D721Med (cell line): ENCODE measurements around the gene PCBP4.

ENCODE experiments used
- DNase-seq: peaks from one replicate; pipeline ENCODE4 v3.0.0; 2011; ENCODE audit warnings: low spot score; ENCODE audit not compliant: insufficient read length
- FAIRE-seq: peaks from 2 replicates; lab custom pipeline; 2011; peaks lifted over from hg19 to GRCh38; lab: Jason Lieb, UNC
- TF ChIP-seq, protein P1 (sequence below): IDR thresholded peaks from 2 replicates; pipeline ENCODE4 v1.5.1; 2012; ENCODE audit warnings: mild to moderate bottlenecking, control low read depth; ENCODE audit not compliant: insufficient read depth; ENCODE audit errors: missing control alignments

PCBP4 gene

DNA sequence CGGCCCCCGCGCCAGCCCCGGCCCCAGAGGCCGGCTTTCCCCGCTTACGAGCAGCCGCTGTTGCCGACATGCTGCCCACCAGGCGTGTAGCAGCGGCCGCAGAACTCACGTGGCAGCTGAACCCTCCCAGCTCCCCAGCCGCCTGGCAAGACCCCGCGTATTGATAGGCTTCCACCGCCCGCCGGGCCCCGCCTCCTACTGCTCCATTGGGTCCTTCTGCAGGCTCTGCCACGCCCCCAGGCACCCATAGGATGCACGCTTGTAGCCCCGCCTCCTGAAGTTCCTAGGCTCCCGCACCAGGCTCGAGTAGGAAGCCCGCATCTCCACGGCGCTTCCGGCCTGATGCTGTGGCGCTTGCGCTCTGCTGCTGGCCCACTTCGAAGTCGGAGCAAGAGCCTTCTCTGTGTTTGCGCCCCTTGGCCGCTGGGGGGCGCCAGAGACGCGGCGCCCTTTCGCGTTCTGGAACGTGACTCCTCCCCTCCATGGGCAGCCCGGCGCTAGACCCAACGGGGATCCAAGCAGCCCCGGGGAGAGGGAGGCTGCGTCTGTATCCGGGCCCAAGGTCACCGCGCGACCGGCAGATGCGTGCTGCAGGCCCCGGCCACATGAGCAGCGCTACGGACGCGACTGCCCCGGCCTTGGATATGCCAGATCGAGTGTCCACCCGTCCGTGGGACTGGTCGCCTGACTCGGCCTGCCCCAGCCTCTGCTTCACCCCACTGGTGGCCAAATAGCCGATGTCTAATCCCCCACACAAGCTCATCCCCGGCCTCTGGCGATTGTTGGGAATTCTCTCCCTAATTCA lies 25.3 kb downstream of the PCBP4 start, which contains the start of the genes PARP3 and RRP9:
Gene PARP3 (plus strand): TSS at position 566 of the 805 bp plus-strand sequence. CDS start 993 bp downstream, outside the sequence.
Gene RRP9 (minus strand): TSS at position 107 of the 805 bp plus-strand sequence. CDS start 37 bp downstream, at position 70.
- TF ChIP-seq, protein P1, sequence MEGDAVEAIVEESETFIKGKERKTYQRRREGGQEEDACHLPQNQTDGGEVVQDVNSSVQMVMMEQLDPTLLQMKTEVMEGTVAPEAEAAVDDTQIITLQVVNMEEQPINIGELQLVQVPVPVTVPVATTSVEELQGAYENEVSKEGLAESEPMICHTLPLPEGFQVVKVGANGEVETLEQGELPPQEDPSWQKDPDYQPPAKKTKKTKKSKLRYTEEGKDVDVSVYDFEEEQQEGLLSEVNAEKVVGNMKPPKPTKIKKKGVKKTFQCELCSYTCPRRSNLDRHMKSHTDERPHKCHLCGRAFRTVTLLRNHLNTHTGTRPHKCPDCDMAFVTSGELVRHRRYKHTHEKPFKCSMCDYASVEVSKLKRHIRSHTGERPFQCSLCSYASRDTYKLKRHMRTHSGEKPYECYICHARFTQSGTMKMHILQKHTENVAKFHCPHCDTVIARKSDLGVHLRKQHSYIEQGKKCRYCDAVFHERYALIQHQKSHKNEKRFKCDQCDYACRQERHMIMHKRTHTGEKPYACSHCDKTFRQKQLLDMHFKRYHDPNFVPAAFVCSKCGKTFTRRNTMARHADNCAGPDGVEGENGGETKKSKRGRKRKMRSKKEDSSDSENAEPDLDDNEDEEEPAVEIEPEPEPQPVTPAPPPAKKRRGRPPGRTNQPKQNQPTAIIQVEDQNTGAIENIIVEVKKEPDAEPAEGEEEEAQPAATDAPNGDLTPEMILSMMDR: peak; percentile 94
- DNase-seq (peak; percentile 100), FAIRE-seq (no peak)

DNA sequence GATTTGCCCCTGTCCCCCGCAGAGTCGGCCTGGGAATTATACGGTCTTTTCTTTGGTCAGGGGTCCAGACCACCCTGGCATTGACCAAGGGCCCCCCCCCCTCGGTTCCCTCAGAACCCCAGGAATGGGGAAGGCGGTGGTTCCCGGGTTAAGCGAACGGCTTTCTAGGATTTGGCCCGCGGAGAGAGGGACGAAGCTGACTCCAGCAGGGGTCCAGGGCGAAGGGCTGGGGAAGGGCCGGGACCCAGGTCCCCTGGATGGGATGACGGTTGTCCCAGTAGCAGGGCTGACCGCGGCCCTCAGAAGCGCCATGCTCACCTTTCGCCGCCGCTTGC lies 25.8 kb downstream of the PCBP4 start:
- TF ChIP-seq, protein P1: no peak
- no peak for FAIRE-seq
- no peak for DNase-seq

DNA sequence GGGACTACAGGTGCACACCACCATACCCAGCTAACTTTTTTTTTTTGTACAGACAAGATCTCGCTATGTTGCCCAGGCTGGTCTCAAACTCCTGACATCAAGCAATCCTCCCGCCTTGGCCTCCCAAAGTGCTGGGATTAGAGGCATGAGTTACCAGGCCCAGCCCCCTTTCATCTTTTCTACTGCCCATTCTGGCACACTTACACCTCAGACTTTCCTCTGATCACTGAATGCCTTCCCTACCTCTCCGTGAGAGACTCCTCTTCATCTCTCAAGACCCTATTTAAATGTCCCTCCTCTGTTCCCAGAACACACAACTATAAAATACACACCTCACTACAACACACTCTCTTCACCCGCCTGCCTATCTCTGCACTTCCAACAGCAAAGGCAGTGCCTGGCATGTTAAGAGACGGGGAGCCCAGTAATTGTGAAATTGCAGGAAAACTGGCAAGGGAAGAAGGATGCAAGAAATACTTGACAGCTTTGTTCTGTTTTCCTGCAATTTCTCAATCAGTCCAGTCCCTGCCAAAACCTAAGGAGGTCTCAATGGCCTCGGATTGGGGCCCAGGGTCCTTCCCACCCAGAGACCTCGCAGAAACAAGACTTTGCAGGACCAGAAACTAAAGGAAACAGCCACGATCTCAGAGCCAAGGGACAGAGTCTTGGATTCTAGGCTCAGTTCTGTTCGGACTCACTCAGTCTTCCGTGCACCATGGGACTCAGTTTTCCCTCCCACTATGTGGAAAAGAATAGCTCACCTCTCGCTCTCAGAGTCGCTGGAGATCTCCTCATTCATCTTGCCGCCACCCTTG lies 26.4 kb downstream of the PCBP4 start:
- DNase-seq (no peak), FAIRE-seq (no peak)

DNA sequence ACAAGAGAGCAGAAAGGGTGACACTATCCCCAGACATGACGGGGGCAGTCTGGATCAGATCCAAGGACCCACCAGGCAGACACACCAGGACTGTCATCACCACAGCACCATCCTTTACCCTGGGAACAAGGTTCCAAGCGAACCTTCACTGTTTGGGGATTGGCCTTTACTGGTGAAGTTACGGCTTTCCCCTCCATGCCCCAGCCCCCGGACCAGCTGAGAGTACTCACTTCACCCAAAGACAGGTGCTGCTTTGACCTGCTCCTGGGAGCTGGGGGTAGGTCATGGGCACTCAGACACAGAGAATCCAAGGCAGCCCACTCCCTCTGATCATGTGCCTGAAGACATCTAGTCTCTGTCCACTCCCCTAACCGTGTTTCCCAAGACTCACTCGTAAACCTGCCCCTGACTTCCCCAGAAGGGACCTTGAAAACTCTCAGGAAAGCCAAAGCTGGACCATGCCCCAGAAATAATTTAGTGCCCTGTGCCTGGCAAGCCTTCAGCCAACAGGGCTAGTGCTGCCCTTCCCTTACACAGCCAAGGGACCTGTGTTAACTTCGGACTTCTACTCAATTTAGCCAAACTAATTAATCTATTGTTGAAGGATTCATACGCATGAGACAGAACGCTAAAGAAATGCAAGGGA lies 28.4 kb downstream of the PCBP4 start:
- FAIRE-seq: no peak
- TF ChIP-seq, protein P1: no peak

More for the DNA sequence above, 26.4 kb downstream of the PCBP4 start:
- TF ChIP-seq, protein P1: no peak

DNA sequence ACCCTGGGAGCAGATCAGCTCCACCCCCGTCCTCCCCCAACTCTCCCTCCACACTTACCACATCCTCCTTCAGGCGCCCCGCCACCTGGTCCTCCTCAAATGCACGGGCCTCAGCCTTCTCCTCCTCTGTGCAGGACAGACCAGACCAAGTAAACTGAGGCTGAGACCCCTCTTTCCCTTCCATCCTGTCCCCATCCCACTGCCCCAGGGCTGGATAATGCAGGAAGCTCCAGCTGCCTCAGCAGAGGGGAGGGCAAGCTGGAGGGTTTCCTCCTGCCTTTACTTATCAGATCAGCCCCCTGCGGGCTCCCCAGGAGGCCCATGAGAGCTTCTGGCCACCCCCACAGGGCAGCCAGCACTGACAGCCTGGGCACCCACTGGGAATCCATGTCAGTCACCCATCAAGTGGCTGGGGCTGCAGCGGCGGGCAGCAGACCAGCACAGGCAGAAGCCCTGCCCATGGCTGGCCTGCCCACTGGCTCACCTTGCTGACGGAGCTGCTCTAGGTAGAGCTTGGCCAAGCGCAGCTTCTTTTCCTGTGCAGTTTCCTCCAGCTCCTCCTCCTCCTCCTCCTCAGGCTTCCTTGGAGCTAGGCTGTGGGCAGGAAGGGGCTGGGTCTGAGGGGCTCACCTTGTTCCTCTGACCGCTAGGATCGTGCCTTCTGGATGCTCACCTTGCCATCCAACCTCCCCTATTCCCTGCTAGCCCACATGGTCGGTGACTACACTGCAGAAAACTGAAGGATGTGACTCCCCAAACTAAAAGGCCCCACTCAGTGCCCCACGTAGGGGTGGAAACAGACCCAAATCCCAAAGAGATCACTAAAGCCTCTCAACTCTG lies 29.4 kb downstream of the PCBP4 start:
- no peak for DNase-seq
- no peak for FAIRE-seq
- TF ChIP-seq, protein P1: no peak

More for the DNA sequence above, 28.4 kb downstream of the PCBP4 start:
- no peak for DNase-seq

DNA sequence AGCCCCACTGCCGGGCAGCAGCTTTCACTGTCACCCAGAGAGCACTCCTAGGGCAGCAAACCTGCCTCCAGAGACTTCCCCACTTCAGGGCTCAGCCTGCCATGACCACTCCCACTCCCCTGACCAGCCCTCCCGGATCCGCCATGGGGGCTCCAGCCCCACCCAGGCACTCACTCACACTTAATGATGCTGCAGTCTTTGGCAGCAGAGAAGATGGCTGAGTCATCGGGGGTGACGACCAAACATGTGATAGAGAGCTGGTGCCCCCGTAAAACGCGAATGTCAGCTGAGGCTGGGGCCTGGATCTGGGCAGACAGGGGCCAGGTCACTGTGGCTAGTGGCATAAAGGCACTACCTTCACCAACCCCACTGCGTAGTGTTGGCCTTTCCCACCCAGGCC lies 30.2 kb downstream of the PCBP4 start:
- TF ChIP-seq, protein P1: no peak
- FAIRE-seq: no peak
- DNase-seq: no peak
